Breast epithelium (tissue), 3 donors: ENCODE data around the gene FOXN4.

Source experiments
- POLR2A ChIP-seq: fragments of 450-650 bp; IDR thresholded peaks from one replicate; pipeline ENCODE4 v1.6.1; 2016; ENCODE audit warnings: antibody characterized with exemption, mild to moderate bottlenecking, moderate library complexity
- POLR2AphosphoS5 ChIP-seq, 3 donors: sonication (generic); formaldehyde crosslinking; IDR thresholded peaks; one replicate each; pipeline ENCODE4 v1.6.1; 2017; ENCODE audit warnings: antibody characterized with exemption in 3 of 3
- TF ChIP-seq, protein P1 (sequence below), 3 donors: fragments of 450-650 bp; IDR thresholded peaks; one replicate each; pipeline ENCODE4 v1.5.1; 2016 to 2017; ENCODE audit warnings: antibody characterized with exemption in 3 of 3, mild to moderate bottlenecking in 3 of 3, moderate library complexity in 3 of 3

DNA sequence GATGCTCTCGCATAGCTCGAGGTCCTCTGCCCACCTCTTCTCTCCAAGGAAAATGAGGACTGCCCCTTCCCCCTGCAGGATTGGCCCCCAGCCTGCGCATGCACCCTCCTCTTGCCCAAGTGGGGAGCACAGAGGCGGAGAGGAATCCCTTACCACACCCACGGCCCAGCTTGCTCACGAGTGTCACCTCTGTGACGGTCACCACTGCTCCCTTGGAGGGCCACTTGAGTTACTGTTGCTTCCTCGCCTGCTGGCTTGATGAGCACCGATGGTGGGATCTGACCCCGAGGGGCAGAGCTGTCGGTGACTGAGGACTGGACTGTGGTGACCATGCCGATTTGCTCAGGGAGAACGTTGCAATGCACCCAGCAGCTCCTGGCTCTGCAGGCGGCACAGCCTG lies 41.7 kb downstream of the FOXN4 start:
- TF ChIP-seq, protein P1, sequence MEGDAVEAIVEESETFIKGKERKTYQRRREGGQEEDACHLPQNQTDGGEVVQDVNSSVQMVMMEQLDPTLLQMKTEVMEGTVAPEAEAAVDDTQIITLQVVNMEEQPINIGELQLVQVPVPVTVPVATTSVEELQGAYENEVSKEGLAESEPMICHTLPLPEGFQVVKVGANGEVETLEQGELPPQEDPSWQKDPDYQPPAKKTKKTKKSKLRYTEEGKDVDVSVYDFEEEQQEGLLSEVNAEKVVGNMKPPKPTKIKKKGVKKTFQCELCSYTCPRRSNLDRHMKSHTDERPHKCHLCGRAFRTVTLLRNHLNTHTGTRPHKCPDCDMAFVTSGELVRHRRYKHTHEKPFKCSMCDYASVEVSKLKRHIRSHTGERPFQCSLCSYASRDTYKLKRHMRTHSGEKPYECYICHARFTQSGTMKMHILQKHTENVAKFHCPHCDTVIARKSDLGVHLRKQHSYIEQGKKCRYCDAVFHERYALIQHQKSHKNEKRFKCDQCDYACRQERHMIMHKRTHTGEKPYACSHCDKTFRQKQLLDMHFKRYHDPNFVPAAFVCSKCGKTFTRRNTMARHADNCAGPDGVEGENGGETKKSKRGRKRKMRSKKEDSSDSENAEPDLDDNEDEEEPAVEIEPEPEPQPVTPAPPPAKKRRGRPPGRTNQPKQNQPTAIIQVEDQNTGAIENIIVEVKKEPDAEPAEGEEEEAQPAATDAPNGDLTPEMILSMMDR (IDR thresholded peaks at IDR 0.05) = no peak
- TF ChIP-seq POLR2A = no peak
- no peak for TF ChIP-seq POLR2AphosphoS5 (IDR thresholded peaks at IDR 0.05)
